ENCODE measurements around the gene RXFP4.

RXFP4 gene

DNA sequence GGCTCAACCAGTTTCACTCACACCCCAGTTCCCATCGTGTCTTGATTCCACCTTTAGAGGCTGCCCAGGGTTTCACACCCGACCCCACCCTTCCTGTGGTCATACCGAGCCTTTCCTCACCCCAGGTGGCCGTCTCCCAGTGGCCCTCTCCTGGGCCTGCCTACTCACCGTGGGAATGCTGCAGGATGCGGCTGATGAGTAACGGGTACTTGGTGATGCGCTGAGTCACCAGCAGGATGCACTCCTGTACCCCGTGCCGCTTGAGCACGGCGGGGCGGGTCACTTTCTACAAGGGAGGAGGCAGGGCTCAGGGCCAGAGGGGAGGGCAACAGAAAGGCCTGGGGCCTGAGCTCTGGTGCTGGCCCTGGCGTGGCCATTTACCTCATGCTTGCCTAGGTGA, 20.5 kb downstream of the RXFP4 start:
- peak; percentile 49 for DNase-seq (ENCODE audit: low read depth)
- H3K4me3 ChIP-seq (ENCODE audit: low read depth, low read length): no peak overlapping the region

DNA sequence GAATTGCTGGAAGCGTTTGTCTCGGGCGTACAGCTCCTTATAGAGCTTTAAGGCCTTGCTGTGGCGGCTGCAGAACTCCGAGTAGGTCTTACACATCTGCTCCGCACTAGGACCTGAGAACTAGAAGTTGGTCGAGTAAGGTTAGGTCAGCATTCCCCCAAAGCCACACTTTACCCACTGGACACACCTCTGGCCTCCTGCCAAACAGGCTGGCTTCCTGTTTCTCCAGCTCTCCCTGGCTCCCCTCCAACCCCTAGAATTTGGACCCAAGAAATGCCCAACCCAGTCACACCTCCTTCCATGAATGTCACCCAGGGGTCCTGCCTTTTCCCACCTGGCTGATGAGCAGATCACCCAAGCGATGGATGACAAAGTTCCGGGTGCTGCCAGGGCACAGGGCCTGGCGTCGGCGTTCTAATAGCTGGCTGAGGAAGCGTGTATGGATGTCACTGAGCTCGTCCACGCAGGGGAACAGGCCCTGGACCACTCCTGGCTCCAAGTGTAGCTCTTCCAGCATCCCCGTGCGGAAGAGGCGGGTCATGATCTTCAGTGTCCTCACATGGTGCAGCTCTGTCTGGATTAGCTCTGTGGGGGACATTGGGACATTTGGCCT, 21.3 kb downstream of the RXFP4 start:
- H3K4me3 ChIP-seq (ENCODE audit: low read depth, low read length): no peak overlapping the region
- DNase-seq (ENCODE audit: low read depth): no peak

More for the DNA sequence above, 20.5 kb downstream of the RXFP4 start:
- TF ChIP-seq POLR2A (IDR thresholded peaks at IDR 0.05; ENCODE audit: extremely low read depth, insufficient read length) (no peak), CTCF (IDR thresholded peaks at IDR 0.05; ENCODE audit: low read depth, low read length) (no peak)
- TF ChIP-seq, protein P1, sequence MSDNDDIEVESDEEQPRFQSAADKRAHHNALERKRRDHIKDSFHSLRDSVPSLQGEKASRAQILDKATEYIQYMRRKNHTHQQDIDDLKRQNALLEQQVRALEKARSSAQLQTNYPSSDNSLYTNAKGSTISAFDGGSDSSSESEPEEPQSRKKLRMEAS (IDR thresholded peaks at IDR 0.05; ENCODE audit: low read depth, low read length): no peak

GRCh38 chr1:155964193-155964592, 22.8 kb downstream of the RXFP4 start:
- no peak overlapping the region for H3K4me3 ChIP-seq (ENCODE audit: low read depth, low read length)
- no peak for DNase-seq (ENCODE audit: low read depth)
- no peak for TF ChIP-seq MYC (IDR thresholded peaks at IDR 0.05; ENCODE audit: low read depth, low read length)
- no peak for TF ChIP-seq POLR2A (IDR thresholded peaks at IDR 0.05; ENCODE audit: extremely low read depth, insufficient read length)
- TF ChIP-seq, protein P1 (IDR thresholded peaks at IDR 0.05; ENCODE audit: low read depth, low read length): no peak
- no peak for TF ChIP-seq CTCF (IDR thresholded peaks at IDR 0.05; ENCODE audit: low read depth, low read length)

More for the DNA sequence above, 21.3 kb downstream of the RXFP4 start:
- TF ChIP-seq MYC (IDR thresholded peaks at IDR 0.05; ENCODE audit: low read depth, low read length) (no peak), CTCF (IDR thresholded peaks at IDR 0.05; ENCODE audit: low read depth, low read length) (no peak), POLR2A (IDR thresholded peaks at IDR 0.05; ENCODE audit: extremely low read depth, insufficient read length) (no peak)
- TF ChIP-seq, protein P1 (IDR thresholded peaks at IDR 0.05; ENCODE audit: low read depth, low read length): no peak

GRCh38 chr1:155966135-155966534, 24.7 kb downstream of the RXFP4 start:
- H3K4me3 ChIP-seq (ENCODE audit: low read depth, low read length): no peak overlapping the region
- TF ChIP-seq POLR2A (IDR thresholded peaks at IDR 0.05; ENCODE audit: extremely low read depth, insufficient read length): no peak
- peak; percentile 20 for TF ChIP-seq CTCF (IDR thresholded peaks at IDR 0.05; ENCODE audit: low read depth, low read length)
- TF ChIP-seq, protein P1 (IDR thresholded peaks at IDR 0.05; ENCODE audit: low read depth, low read length): no peak
- no peak for TF ChIP-seq MYC (IDR thresholded peaks at IDR 0.05; ENCODE audit: low read depth, low read length)
- DNase-seq (ENCODE audit: low read depth): no peak

DNA sequence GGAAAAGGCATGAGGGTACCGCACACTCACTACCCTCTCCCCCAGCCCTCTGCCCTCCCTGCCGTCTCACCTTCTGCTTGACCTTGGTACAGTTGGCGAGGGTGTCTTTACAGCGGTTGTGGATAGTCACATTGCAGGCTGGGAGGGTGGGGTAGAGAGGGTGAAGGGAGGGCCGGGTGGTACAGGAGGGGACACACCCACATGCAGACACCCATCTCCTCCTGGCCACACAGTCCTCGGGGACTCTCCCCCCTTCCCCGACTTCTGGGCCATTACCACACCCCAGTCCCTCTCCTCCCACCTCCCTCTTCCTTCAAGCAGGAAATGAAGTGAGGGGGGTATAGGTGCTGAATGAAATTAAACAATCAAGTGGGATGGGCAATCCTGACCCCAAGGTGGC, 25.3 kb downstream of the RXFP4 start:
- TF ChIP-seq, protein P1 (IDR thresholded peaks at IDR 0.05; ENCODE audit: low read depth, low read length): no peak
- TF ChIP-seq CTCF (IDR thresholded peaks at IDR 0.05; ENCODE audit: low read depth, low read length): no peak
- TF ChIP-seq POLR2A (IDR thresholded peaks at IDR 0.05; ENCODE audit: extremely low read depth, insufficient read length): no peak
- no peak for TF ChIP-seq MYC (IDR thresholded peaks at IDR 0.05; ENCODE audit: low read depth, low read length)
- no peak overlapping the region for H3K4me3 ChIP-seq (ENCODE audit: low read depth, low read length)
- DNase-seq (ENCODE audit: low read depth): peak; percentile 67
